Breast epithelium (tissue), 3 donors: ENCODE results near the gene IRAK1BP1.

Source experiments
- POLR2AphosphoS5 ChIP-seq, 3 donors: sonication (generic); formaldehyde crosslinking; IDR thresholded peaks; one replicate each; pipeline ENCODE4 v1.6.1; 2017; ENCODE audit warnings: antibody characterized with exemption in 3 of 3
- TF ChIP-seq, protein P1 (sequence below), 3 donors: fragments of 450-650 bp; IDR thresholded peaks; one replicate each; pipeline ENCODE4 v1.5.1; 2016 to 2017; ENCODE audit warnings: antibody characterized with exemption in 3 of 3, mild to moderate bottlenecking in 3 of 3, moderate library complexity in 3 of 3

DNA sequence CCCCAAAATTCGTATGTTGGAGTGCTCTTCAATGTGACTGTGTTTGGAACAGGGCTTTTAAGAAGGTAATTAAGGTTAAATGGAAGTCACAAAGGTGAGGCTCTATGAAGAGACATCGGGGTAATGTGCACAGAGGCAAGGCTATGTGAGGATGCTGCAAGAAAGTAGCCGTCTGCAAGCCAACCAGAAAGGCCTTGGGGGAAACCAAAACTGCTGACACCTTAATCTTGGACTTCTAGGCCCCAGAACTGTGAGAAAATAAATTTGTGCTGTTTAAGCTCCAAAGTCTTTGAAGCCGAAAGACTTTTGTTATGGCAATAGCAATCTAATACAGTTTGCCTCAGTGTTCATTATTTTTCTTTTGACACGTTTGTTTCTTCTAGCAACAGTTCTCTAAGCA lies 2.4 kb upstream of the IRAK1BP1 start:
- TF ChIP-seq, protein P1, sequence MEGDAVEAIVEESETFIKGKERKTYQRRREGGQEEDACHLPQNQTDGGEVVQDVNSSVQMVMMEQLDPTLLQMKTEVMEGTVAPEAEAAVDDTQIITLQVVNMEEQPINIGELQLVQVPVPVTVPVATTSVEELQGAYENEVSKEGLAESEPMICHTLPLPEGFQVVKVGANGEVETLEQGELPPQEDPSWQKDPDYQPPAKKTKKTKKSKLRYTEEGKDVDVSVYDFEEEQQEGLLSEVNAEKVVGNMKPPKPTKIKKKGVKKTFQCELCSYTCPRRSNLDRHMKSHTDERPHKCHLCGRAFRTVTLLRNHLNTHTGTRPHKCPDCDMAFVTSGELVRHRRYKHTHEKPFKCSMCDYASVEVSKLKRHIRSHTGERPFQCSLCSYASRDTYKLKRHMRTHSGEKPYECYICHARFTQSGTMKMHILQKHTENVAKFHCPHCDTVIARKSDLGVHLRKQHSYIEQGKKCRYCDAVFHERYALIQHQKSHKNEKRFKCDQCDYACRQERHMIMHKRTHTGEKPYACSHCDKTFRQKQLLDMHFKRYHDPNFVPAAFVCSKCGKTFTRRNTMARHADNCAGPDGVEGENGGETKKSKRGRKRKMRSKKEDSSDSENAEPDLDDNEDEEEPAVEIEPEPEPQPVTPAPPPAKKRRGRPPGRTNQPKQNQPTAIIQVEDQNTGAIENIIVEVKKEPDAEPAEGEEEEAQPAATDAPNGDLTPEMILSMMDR (IDR thresholded peaks at IDR 0.05), result no peak
- no peak for TF ChIP-seq POLR2AphosphoS5 (IDR thresholded peaks at IDR 0.05)
